HG03175 (cell line): ENCODE measurements around the gene PET117.
"Not testable (repeated sequence)": the region's sequence is repeated elsewhere in the genome, so short reads cannot be mapped to it uniquely, and the experiment has no call there.

Source experiments
- ATAC-seq: cut with Tn5 transposase; IDR thresholded peaks from one replicate; pipeline ENCODE4 v1.9.1; 2021; ENCODE audit warnings: mild to moderate bottlenecking, moderate library complexity; ENCODE audit not compliant: unreplicated experiment

PET117 gene, protein sequence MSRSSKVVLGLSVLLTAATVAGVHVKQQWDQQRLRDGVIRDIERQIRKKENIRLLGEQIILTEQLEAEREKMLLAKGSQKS

DNA sequence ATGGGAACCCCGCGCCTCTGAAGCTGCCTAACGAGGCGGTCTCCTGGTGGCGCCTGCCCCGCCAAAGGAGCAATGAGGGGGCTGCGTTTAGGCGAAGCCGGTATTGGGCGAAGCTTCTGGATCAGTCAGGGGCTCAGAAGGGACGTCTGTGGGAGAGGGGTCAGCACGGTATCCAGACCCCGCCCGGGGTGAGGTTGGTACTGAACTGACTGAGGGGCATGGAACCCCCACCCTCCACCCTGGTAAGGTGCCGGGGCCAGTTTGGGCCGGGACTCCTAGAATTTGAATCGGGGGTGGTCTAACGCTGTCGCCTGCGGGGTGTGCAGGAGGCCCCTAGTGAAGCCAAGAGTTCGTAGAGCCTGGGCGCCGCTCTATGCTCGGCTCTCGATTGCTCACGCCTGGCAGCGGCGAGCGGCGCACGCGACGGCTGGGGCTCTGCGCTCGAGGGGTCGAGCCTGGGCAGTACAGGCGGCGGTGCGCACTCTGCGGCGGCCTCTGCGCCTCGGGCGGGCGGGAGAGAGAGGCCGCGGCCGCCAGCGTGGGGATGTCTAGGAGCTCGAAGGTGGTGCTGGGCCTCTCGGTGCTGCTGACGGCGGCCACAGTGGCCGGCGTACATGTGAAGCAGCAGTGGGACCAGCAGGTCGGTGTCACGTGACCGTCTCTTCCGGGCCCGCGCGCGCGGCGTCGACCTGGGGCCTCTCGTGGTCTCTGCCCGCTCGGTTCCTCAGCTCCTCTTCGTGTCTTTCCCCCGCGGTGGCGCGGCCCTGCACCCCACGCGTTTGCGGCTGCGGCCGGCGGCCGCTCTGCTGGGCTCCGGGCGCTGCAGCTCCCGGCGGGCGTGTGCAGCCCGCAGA, at the start of gene PET117, which contains the start of gene KAT14:
Gene PET117, plus strand, starts transcription at position 452 of the 854 bp plus-strand sequence. Its CDS starts 93 bp downstream, at position 545.
Gene KAT14, plus strand, starts transcription at position 452 of the 854 bp plus-strand sequence. CDS start 4,798 bp downstream, outside the sequence.
- peak; percentile 87 for ATAC-seq

DNA sequence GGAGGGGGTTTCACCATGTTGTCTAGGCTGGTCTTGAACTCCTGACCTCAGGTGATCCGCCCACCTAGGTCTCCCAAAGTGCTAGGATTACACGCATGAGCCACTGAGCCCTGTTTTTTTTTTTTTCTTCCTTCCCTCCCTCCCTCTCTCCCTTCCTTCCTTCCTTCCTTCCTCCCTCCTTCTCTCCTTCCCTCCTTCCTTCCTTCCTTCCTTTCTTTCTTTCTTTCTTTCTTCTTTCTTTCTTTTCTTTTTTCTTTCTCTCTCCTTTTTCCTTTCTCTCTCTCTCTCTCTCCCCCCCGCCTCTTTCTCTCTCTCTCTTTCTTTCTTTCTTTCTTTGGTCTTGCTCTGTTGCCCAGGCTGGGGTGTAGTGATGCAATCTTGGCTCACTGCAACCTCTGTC, 49.4 kb upstream of the PET117 start:
- not testable (repeated sequence) for ATAC-seq

DNA sequence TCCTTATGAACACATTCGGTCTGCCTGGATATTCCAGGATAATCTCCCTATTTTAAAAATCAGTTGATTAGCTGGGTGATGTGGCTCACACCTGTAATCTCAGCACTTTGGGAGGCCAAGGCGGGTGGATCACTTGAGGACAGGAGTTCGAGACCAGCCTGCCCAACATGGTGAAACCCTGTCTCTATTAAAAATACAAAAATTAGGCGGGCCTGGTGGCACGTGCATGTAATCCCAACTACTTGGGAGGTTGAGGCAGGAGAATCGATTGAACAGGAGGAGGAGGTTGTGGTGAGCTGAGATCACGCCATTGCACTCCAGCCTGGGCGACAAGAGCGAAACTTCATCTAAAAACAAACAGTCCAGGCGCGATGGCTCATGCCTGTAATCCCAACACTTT, 48.8 kb upstream of the PET117 start:
- not testable (repeated sequence) for ATAC-seq

DNA sequence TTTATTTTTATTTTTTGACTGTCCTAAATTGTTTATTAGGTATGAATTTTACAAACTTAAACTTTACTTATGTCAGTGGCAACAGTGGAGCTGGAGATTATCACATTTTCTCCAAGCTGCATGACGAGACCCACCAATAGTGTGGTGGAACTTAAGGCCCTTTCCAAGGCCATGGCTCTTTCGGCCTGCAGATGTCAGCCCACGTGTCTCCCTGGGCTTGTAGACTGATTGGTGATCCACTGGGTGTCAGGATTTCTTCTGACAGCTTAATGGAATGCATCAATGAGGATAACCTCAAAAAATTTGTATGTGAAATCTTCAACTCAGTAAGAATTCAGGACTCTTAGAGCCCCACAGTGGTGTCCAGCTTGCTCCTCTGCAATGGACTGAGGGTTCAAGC, 47.6 kb upstream of the PET117 start:
- ATAC-seq, result no peak

DNA sequence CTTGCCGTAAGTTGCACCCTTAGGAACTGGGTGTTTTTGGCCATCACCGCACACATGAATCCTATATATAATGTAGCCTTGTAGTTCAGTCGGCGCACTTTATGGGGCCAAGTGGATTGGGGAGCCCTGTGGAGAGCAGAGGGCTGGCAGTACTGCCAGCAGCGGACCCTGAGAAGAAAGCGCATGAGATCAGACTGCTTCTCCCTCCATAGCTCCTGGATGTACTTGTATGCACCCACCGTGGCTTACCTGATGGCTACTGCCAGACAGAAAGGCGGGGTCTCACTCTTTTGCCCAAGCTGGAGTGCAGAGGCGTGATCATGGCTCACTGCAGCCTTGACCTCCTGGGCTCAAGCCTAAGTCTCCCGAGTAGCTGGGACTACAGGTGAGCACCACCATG, 47.2 kb upstream of the PET117 start:
- ATAC-seq, result no peak

DNA sequence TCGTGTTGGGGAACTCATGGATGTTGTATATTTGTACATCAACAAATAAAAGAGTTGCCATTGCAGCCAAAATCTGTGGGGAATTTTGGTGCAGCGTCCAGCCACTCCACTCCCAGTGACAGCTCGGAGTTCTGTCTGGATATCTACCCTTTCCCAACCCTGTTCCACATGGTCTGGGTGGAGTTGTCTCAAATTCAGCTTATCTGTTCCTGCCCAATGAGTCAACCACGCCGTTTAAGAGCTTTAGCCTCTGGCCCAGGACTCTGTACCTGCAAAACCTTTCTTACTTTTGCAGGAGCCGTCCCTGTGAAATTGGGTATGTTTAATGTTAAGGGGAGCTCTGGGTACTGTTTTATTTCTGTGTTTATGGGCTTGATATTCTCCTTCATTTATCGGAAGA, 46.0 kb upstream of the PET117 start:
- no peak for ATAC-seq

DNA sequence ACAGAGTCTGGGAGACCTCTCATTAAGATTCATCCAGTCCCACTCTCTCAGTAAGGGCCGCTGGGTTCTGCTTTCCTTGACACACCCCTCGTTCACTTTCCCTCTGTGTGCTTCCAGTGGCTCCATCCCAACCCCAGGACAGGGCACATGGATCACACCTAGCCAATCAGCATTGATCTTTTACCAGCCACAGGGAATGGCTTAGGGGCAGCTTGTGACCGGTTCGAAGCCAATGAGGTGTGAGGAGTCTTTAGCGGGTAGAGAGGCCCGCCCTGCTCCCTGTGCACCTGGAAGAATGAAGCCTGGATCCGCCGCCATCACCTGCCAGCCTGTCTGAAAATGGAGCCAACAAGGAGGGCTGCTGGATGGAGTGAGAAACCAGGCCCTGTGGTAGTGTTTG, 44.8 kb upstream of the PET117 start:
- ATAC-seq, result no peak

DNA sequence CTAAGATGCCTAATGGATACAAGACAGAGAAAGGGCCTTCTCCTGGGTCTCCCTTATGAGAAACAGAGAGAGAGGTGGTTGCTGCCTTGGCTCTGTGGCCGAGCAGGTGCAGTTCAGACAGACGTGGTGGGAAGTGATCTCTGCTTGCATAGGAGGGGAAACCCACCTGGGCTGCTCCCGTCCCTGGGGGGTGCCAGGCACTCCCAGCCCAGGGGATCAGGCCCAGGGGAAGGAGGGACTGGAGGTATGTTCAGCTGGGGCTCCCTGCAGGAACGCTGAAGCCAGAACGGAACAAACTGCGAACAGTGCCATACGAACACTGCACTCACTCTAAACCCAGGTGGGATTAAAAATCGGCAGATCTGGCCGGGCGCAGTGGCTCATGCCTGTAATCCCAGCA, 44.3 kb upstream of the PET117 start:
- no peak for ATAC-seq

DNA sequence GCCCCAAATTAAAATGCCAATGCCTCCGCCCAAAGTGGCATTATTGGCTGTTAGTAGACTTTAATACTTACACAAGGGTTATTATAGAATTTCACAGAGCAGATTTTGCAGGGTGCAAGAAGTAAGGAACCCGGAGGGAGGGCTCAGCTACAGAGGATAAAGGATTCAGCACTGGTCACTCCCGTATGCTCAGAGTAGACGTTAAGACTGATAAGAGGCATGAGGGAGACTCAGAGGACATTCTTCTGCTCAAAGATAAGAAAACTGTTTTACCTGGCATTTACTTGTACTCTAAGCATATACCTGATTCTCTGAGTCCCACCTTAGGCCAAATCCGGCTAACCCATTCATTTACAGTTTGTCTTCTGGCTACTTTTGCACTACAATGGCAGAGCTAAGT, 43.5 kb upstream of the PET117 start:
- ATAC-seq, result no peak

DNA sequence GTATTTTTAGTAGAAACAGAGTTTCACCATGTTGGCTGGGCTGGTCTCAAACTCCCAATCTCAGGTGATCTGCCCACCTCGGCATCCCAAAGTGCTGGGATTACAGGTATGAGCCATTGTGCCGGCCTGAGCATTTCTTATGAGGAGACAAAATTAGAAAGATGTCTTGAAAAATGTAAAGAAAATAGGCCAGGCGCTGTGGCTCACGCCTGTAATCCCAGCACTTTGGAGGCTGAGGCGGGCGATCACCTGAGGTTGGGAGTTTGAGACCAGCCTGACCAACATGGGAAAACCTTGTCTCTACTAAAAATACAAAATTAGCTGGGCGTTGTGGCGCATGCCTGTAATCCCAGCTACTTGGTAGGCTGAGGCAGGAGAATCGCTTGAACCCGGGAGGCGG, 37.1 kb upstream of the PET117 start:
- ATAC-seq, result not testable (repeated sequence)

DNA sequence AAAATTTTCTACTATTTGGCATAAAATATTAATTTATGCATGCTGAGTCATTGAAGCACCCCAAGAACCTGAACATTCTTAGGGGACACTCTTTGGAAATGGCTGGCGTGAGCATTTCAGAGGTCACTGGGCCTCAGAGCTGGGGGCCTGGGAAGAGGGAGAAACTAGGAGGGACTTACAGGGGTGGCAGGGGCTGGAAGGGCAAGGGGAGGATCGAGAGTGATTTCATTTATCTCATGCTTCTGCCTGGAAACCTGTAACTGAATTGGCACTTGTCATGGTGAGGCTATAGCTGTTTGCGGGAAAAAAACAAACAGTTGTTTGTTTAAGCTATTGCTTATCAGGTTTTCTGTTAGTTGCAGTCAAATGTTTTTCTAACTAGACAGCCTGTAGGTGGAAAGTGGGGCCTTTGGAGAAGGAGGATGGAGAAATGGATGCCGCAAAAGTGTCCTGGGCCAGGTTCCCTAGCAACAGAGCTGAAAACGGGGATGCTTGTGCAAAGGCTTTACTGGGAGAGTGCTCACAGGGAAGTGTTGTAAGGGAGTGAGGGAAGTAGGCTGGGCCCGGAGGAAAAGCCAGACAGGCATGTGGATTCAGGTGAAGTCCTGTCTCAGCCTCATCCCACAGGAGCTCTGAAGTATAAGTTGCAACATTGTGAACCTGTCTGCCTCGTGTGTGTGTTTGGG, 36.4 kb upstream of the PET117 start:
- ATAC-seq, result no peak

DNA sequence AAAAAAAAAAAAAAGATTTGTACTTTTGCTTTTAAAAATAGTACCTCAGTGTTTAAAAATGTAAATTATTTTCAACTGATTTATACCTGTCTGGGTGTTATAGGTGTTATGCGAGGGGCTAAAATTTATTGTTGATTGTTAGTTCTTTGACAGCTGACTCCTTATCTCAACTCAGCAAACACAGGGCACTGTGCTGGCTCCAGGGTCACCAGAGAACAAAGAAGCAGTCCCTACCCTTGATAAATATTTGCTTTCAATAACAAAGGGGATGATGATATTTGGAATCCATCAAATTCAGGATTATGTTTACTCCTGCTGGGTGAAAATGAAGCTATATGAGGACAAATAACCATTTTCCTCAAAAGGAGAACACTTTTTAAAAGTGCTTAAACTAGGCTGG, 34.2 kb upstream of the PET117 start:
- no peak for ATAC-seq

DNA sequence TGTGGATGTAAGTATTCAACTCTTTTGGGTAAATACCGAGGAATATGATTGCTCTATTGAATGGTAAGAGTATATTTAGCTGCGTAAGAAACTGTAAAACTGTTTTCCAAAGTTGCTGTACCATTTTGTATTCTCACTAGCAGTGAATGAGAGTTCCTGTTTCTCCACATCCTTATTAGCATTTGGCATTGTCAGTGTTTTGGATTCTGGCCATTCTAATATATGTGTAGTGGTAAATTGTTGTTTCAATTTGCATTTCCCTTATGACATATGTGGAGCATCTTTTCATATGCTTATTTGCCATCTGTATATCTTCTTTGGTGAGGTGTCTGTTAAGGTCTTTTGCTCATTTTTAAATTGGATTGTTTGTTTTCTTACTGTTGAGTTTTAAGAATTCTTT, 29.3 kb upstream of the PET117 start:
- ATAC-seq, result no peak

DNA sequence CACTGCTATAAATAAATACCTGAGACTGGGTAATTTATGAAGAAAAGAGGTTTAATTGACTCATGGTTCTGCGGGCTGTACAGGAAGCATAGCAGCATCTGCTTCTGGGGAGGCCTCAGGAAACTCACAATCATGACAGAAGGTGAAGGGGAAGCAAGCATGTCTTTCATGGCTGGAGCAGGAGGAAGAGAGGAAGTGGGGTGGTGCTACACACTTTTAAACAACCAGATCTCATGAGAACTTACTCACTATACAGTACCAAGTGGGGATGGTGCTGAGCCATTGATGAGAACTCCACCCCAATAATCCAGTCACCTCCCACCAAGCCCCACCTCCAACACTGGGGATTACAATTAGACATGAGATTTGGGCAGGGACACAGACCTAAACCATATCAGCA, 9.1 kb upstream of the PET117 start:
- not testable (repeated sequence) for ATAC-seq

DNA sequence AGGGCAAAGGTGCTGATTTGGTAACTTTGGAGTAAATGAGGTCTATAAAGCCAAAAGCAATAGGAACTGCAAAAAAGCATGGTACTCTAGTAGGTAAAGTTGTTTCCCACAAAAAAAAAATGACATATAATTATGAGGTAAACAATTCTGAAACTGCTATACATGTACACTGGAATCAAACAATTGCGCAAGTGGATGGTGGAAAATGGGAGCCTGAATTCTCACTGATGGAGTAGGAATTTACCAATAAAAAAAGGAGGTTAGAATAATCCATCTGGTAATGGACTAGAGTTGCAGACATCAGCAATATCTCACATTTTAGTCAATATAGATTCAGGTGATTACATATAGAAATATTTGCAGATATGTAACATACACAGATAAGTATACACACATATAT, 5.0 kb upstream of the PET117 start:
- no peak for ATAC-seq

DNA sequence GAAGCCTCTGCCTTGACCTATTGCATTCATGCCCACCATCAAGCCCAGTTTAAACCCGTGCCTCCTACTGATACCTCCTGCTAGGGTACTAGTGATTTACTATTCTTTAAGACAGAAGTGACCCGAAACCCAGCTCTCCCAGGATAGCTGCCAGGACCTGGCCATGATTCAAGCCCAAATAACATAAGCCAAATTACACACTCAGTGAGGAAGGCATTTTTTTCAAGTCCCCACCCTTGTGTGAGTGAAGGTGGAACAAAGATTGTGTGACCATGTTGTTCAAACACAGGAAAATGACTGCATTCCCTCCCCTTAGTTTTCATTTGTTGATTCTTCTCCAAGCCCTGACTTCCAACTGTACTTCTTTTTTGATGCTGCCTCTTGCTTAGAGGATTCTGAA, 3.7 kb upstream of the PET117 start:
- ATAC-seq, result no peak

DNA sequence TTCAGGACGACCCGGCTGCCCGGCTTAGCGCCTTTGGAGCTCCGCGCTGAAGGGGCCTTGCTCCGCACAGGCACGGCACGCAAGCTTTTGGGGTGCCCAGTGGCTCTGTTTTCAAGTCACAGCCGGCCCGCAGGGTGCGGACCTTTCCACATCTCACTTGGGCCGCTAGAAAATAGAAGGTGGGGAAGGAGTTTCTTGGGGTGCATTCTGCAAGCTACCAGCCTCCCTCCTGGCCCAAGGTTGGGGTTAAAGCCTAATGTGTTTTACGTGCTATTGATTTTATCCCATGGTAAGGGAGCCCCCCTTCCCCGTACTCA, 561 bp downstream of the PET117 start:
- ATAC-seq, result peak; percentile 10

DNA sequence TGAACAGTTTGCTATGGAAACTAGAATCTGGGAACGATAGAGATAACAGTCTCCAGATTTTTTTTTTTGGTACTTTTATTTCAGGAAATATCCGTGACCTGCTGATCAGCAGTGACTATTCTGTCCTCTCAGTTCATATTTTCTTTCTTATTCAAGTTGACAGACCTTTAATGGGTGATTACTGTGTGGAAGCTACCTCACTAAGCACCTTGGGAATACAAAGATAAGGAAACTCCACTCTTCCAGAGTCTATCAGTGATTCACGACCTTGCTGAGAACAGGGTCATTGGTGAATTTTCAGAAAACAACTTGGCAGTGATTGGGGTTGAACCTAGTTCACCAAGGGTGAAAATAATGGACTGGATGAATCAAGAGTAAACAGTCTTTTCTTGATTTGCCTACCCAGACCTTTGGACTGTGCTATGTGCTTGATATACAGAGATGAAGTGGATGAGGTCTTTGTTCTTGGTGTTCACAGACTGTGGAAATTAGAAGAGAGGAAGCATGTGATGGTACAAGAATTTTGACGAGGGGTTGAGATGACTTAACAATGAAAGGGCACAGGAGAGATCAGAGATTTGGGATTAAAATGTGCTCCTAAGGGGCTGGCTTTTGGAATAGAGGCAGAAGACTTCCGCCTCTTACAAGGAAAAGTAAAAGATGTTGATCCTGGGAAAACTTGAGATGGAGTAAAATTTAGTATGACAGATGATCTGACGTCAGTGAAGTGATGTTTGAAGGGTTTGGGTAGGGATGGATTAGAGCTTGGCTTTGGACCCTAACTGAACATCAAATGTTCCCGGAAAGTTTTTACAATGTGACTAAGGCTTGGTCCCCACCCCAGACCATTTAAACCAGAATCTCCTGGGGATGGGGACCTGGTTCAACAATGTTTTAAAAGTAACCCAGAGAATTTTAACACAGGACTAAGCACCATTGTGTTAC, 1.2 kb downstream of the PET117 start:
- no peak for ATAC-seq

DNA sequence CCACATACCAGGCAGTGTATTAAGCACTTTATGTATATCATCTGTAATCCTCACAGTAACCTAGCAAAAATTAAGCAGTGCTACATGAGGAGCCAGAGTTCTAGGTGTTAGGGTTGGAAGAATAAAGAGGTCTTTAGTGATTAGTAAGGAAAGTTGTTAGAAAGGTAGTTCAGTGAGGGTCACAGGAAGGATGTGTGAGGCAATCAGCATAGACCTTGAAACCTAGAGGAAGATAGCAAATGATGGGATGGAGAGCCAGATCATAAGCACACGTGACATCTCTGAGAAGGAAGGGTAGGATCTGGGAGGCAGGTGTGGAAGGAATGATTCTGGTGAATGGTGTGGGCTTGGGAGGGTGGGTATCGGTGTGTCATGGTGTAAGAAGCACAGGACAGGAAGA, 2.2 kb downstream of the PET117 start:
- no peak for ATAC-seq

DNA sequence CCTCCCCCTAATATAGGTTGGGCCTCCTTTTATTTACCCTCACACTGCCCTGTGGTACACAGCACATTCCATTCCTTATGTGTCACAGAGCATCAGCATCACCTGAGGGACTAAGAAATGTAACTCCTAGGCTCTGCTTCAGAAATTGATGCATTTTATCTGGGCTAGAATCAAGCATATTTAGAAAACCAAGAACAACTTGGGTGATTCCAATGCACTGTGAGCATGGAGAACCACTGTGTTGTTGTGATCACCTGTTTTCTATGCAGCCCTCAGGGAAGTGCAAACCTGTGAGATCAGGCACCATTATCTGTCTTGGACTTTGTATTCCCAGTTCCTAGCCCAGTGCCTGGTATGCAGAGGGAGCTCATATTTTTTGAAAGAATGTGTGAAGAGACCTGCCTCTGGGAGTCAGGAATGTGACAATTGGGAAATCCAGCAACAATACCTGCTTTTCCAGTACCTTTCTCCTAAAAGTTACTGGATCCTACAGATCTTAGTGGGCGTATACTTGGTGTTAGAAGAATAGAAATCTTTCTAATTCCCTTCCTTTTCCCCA, 7.0 kb downstream of the PET117 start:
- ATAC-seq, result no peak

DNA sequence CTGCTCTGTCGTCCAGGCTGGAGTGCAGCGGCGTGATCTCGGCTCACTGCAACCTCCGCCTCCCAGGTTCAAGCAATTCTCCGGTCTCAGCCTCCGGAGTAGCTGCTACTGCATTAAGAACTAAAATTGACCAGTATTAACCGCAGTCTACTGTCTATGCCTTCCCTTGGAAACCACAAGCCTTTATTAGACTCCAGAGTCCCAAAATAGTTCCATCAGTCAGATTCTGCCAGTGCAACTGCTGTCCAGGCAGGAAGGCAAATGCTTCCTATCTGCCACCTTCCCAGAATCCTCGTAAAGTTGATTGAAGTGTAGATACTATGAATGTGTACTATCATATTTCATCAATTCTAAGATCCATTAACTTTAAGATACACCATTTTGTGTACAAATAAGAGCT, 16.7 kb downstream of the PET117 start:
- ATAC-seq, result no peak
